HG03342 (cell line): ENCODE results near the gene SAMD8.
"Not testable (repeated sequence)": the region's sequence is repeated elsewhere in the genome, so short reads cannot be mapped to it uniquely, and the experiment has no call there.

Experiments used
- ATAC-seq: cut with Tn5 transposase; IDR thresholded peaks from one replicate; pipeline ENCODE4 v1.9.1; 2021; ENCODE audit warnings: mild to moderate bottlenecking, moderate library complexity; ENCODE audit not compliant: unreplicated experiment

The SAMD8 gene

GRCh38 chr10:75137533-75138438, 26.3 kb downstream of the SAMD8 start:
- no peak for ATAC-seq

- no peak for ATAC-seq
These were observed 28.8 kb downstream of the SAMD8 start for GRCh38 chr10:75140246-75140645.

- no peak for ATAC-seq
These were observed 31.9 kb downstream of the SAMD8 start for GRCh38 chr10:75143353-75143752.

- no peak for ATAC-seq
These were observed 34.1 kb downstream of the SAMD8 start for GRCh38 chr10:75145590-75145989.

GRCh38 chr10:75146780-75147179, 35.3 kb downstream of the SAMD8 start:
- no peak for ATAC-seq

- no peak for ATAC-seq
These were observed 39.2 kb downstream of the SAMD8 start for GRCh38 chr10:75150656-75151055.

- ATAC-seq: no peak
These were observed 48.1 kb downstream of the SAMD8 start for GRCh38 chr10:75159519-75159918.

- peak; percentile 84 for ATAC-seq
These were observed 54.5 kb downstream of the SAMD8 start for GRCh38 chr10:75165684-75166622.

GRCh38 chr10:75166623-75166972, 55.1 kb downstream of the SAMD8 start:
- peak; percentile 24 for ATAC-seq

- no peak for ATAC-seq
These were observed 56.8 kb downstream of the SAMD8 start for GRCh38 chr10:75168275-75168674.

- no peak for ATAC-seq
These were observed 58.8 kb downstream of the SAMD8 start for GRCh38 chr10:75170215-75170614.

GRCh38 chr10:75175046-75175445, 63.6 kb downstream of the SAMD8 start:
- no peak for ATAC-seq

GRCh38 chr10:75176046-75176445, 64.6 kb downstream of the SAMD8 start:
- no peak for ATAC-seq

GRCh38 chr10:75176736-75177135, 65.3 kb downstream of the SAMD8 start:
- no peak for ATAC-seq

- no peak for ATAC-seq
These were observed 68.3 kb downstream of the SAMD8 start for GRCh38 chr10:75179657-75180177.

GRCh38 chr10:75180592-75180991, 69.1 kb downstream of the SAMD8 start:
- no peak for ATAC-seq

- ATAC-seq: no peak
These were observed 69.6 kb downstream of the SAMD8 start for GRCh38 chr10:75181073-75181472.

- ATAC-seq: no peak
These were observed 74.9 kb downstream of the SAMD8 start for GRCh38 chr10:75186310-75186709.

GRCh38 chr10:75187961-75188426, 76.5 kb downstream of the SAMD8 start:
- no peak for ATAC-seq

GRCh38 chr10:75188522-75188921, 77.1 kb downstream of the SAMD8 start:
- not testable (repeated sequence) for ATAC-seq
